ENCODE measurements around the gene PPP2R2C.

- TF ChIP-seq CTCF (IDR thresholded peaks at IDR 0.05) = no peak
- no peak for TF ChIP-seq POLR2A (IDR thresholded peaks at IDR 0.05)
Measured at GRCh38 chr4:6472387-6473263, at the start of gene PPP2R2C.
